ENCODE data around the gene ATG7. TPM values are rescaled to one million over a fixed set of nuclear protein-coding genes. Genes with fewer than 3 reads are reported as not detected.

Gene ATG7
- total RNA-seq, 1 donor from 2014 or later = 15.6 TPM

- intact Hi-C loops (cut with DNase I) = loop anchor here (5.0 kb wide), 1 partner anchor 41 kb away; the partner anchor contains the start of gene VGLL4
- DNase-seq (peak; percentile 76), ATAC-seq (ENCODE audit: poor library complexity) (peak; percentile 48)
These were observed 329.4 kb downstream of the ATG7 start for GRCh38 chr3:11601446-11602238.

DNA sequence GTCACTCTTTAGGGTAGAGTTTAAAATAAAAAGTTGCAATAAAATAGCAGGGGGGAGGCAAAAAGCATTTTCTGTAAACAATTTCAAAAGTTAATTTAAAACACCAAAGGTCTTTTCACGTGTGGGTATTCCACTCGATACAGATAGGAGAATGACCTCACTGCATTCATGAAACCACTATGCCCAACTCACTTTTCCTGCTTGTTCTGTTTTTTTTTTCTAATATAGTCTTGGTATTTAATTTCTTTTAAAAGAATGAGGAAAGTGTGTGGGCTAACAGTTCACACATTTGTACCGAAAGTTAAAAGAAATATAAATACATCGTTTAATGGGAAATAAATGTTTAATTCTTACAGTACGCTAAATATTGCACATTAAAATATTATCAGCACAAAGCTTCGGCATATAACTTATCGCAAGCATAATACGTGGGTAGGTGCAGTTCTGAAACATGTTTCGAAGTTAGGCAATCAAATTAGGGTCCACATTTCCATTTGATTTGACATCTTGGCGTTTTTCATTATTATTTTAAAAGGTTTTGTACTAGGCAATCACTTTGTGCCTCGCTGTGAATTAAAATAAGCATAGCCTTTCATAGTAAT is 330.1 kb downstream of the ATG7 start:
- intact Hi-C loops (cut with DNase I) = loop anchor here (5.0 kb wide), 1 partner anchor 40 kb away; the partner anchor contains the start of gene VGLL4
- DNase-seq (no peak), ATAC-seq (ENCODE audit: poor library complexity) (no peak)

GRCh38 chr3:11602886-11603527 is 330.8 kb downstream of the ATG7 start:
- DNase-seq (no peak), ATAC-seq (ENCODE audit: poor library complexity) (no peak)
- intact Hi-C loops (cut with DNase I) = loop anchor here (5.0 kb wide), 1 partner anchor 39 kb away; the partner anchor contains the start of gene VGLL4

GRCh38 chr3:11603628-11604027 is 331.4 kb downstream of the ATG7 start:
- intact Hi-C loops (cut with DNase I) = loop anchor here (5.0 kb wide), 1 partner anchor 39 kb away; the partner anchor contains the start of gene VGLL4
- ATAC-seq (ENCODE audit: poor library complexity) (peak; percentile 19), DNase-seq (peak; percentile 66)

DNA sequence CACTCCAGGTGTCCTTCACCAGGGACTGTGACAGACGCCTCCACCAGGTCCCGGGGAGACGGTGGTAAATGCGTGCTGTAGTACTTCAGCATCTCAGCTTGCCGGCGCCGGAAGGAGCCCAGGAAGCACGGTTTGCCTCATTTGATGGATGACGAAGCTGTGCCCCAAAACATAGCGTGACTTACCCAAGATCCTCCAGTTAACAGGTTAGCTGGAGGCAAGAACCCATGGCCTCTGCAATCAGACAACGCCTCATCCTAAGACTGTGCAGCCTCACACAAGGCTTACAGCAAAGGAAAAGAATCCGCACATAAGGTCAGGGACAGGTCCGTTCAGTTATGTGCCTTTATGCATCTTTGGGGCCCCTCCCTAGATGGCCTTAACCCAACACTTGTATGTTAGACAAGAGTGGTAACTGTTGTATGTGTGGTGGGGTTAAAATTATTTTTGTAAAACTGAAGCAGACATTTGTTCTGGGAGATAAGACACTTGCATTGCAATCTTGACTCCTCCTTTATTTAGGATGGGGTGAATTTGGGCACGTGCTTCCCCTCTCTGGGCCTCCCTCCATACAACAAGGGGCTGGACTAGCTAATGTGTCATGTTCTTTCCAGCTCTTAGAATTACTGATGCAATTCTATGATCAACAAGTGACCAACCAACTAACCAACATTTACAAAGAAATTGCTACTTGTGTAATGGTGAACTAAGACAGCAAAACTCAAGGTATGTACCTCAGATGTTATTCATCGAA is 332.1 kb downstream of the ATG7 start:
- ATAC-seq (ENCODE audit: poor library complexity) = no peak
- no peak for DNase-seq
- intact Hi-C loops (cut with DNase I) = loop anchor here (5.0 kb wide), 1 partner anchor 38 kb away; the partner anchor contains the start of gene VGLL4

DNA sequence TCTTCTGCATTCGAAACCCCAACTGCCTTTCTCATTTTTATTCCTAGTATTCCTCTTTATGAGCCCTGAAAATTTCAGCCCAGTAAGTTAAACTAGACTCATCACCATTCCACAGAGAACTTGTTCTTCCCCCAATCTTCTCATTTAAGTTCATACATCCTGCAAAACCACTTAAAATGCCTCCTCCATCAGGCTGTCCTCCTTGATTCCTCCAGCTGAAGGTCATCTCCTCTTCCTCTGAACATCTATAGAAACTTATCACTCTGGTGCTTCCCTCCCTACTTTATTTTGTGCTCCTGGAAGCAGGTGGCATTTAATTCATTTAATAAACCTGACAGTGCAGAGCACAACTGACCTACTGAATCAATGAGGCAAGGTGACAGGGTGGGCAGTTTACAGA is 333.2 kb downstream of the ATG7 start:
- no peak for ATAC-seq (ENCODE audit: poor library complexity)
- intact Hi-C loops (cut with DNase I) = no loop called here
- DNase-seq = no peak

- no peak for ATAC-seq (ENCODE audit: poor library complexity)
- no peak for DNase-seq
- intact Hi-C loops (cut with DNase I) = no loop called here
These were observed 334.0 kb downstream of the ATG7 start for GRCh38 chr3:11606090-11606784.

- no peak for DNase-seq
- no peak for ATAC-seq (ENCODE audit: poor library complexity)
- intact Hi-C loops (cut with DNase I) = no loop called here
These were observed 334.8 kb downstream of the ATG7 start for GRCh38 chr3:11606865-11607440.

Other genes starting within 250 kb of the ATG7 start
- gene HRH1, start 117.9 kb upstream of the ATG7 start, total RNA-seq = 1.3 TPM